Measurements from ENCODE around the gene EML5. TPM values are rescaled to one million over a fixed set of nuclear protein-coding genes. Genes with fewer than 3 reads are reported as not detected.

Gene EML5
- polyA plus RNA-seq, 3 donors = not detected

- Histone ChIP-seq H3K27me3 (ENCODE audit: control insufficient read depth in 2 of 2, insufficient read depth in 2 of 2, low read length in 2 of 2) (no peaks in the 10 kb centered on the region), H3K27ac (ENCODE audit: low read depth in 1 of 2, low read length in 2 of 2) (no peak overlapping the region), H3K9ac (ENCODE audit: insufficient read depth, low read length, poor library complexity, severe bottlenecking) (no peak overlapping the region), H4K20me1 (ENCODE audit: insufficient read depth, low read length) (no peaks in the 10 kb centered on the region), H3K4me3 (replicated peaks in 1 of 3; ENCODE audit: low read depth in 2 of 3, low read length in 3 of 3) (no peak overlapping the region), H3K4me2 (replicated peaks; ENCODE audit: extremely low read depth, low read length, poor library complexity, severe bottlenecking) (no peak overlapping the region), H3K79me2 (ENCODE audit: insufficient read depth, low read length) (no peaks in the 10 kb centered on the region), H2AFZ (ENCODE audit: insufficient read depth, low read depth, low read length, poor library complexity, severe bottlenecking) (no peak overlapping the region), H3K4me1 (ENCODE audit: control insufficient read depth in 1 of 2, insufficient read depth in 2 of 2, low read length in 2 of 2) (no peaks in the 10 kb centered on the region), H3K9me3 (replicated peaks in 1 of 2; ENCODE audit: control insufficient read depth in 1 of 2, insufficient read depth in 1 of 2, low read length in 2 of 2) (no peaks in the 10 kb centered on the region), H3K36me3 (replicated peaks in 1 of 2; ENCODE audit: control insufficient read depth in 1 of 2, insufficient read depth in 2 of 2, low read length in 2 of 2) (peaks cover 24 to 92% of the 10 kb centered on the region in 2 donors)
- no peak overlapping the region for H3K4me3 Mint-ChIP-seq
- 89% methylated on average over 3 of the region's 4 CpGs for WGBS (ENCODE audit: insufficient coverage)
- no peak for DNase-seq
- H3K36me3 Mint-ChIP-seq = peaks cover 57 to 80% of the 10 kb centered on the region in 2 donors
- H3K4me1 Mint-ChIP-seq = peaks cover 1% of the 10 kb centered on the region
- H3K27me3 Mint-ChIP-seq (ENCODE audit: low read depth in 3 of 3) = no peaks in the 10 kb centered on the region
- peak overlapping the region in 1 of 7 donors; percentile 31 for H3K27ac Mint-ChIP-seq
- H3K9me3 Mint-ChIP-seq = no peaks in the 10 kb centered on the region
- intact Hi-C loops (cut with micrococcal nuclease) = no loop called here
- no peak for TF ChIP-seq CTCF (IDR thresholded peaks at IDR 0.05)
Measured at GRCh38 chr14:88590173-88590572, 202.6 kb downstream of the EML5 start.

GRCh38 chr14:88588081-88588480, 204.7 kb downstream of the EML5 start:
- H3K79me2 ChIP-seq (ENCODE audit: insufficient read depth, low read length) = no peaks in the 10 kb centered on the region
- no peaks in the 10 kb centered on the region for H3K9me3 ChIP-seq (replicated peaks in 1 of 2; ENCODE audit: control insufficient read depth in 1 of 2, insufficient read depth in 1 of 2, low read length in 2 of 2)
- Mint-ChIP-seq H3K27me3 (ENCODE audit: low read depth in 3 of 3) (no peaks in the 10 kb centered on the region), H3K9me3 (no peaks in the 10 kb centered on the region), H3K4me3 (no peak overlapping the region), H3K27ac (peak overlapping the region in 3 of 7 donors; percentile 26 to 80 (median 51)), H3K36me3 (peaks cover 60 to 86% of the 10 kb centered on the region in 2 donors), H3K4me1 (no peaks in the 10 kb centered on the region)
- no peak overlapping the region for H2AFZ ChIP-seq (ENCODE audit: insufficient read depth, low read depth, low read length, poor library complexity, severe bottlenecking)
- peaks cover 29 to 92% of the 10 kb centered on the region in 2 donors for H3K36me3 ChIP-seq (replicated peaks in 1 of 2; ENCODE audit: control insufficient read depth in 1 of 2, insufficient read depth in 2 of 2, low read length in 2 of 2)
- H3K27ac ChIP-seq (ENCODE audit: low read depth in 1 of 2, low read length in 2 of 2) = no peak overlapping the region
- DNase-seq = no peak
- no peak overlapping the region for H3K4me2 ChIP-seq (replicated peaks; ENCODE audit: extremely low read depth, low read length, poor library complexity, severe bottlenecking)
- H3K9ac ChIP-seq (ENCODE audit: insufficient read depth, low read length, poor library complexity, severe bottlenecking) = no peak overlapping the region
- no peaks in the 10 kb centered on the region for H4K20me1 ChIP-seq (ENCODE audit: insufficient read depth, low read length)
- no peaks in the 10 kb centered on the region for H3K27me3 ChIP-seq (ENCODE audit: control insufficient read depth in 2 of 2, insufficient read depth in 2 of 2, low read length in 2 of 2)
- no peak overlapping the region for H3K4me3 ChIP-seq (replicated peaks in 1 of 3; ENCODE audit: low read depth in 2 of 3, low read length in 3 of 3)
- intact Hi-C loops (cut with micrococcal nuclease) = no loop called here
- TF ChIP-seq CTCF (IDR thresholded peaks at IDR 0.05) = no peak
- no peaks in the 10 kb centered on the region for H3K4me1 ChIP-seq (ENCODE audit: control insufficient read depth in 1 of 2, insufficient read depth in 2 of 2, low read length in 2 of 2)
- no CpG with 5 or more reads among the region's 5 CpGs for WGBS (ENCODE audit: insufficient coverage)
